ENCODE measurements around the gene MGAT5B.

Gene MGAT5B

GRCh38 chr17:76880268-76880667 is 12.1 kb downstream of the MGAT5B start:
- no peak for ATAC-seq

GRCh38 chr17:76880971-76881370 is 12.8 kb downstream of the MGAT5B start:
- no peak for ATAC-seq
- no peak for DNase-seq

More at GRCh38 chr17:76880268-76880667, 12.1 kb downstream of the MGAT5B start:
- no peak for DNase-seq

GRCh38 chr17:76881408-76881807 is 13.2 kb downstream of the MGAT5B start:
- DNase-seq (no peak), ATAC-seq (no peak)

GRCh38 chr17:76881966-76882365 is 13.8 kb downstream of the MGAT5B start:
- DNase-seq = no peak
- no peak for ATAC-seq

GRCh38 chr17:76883744-76884525 is 15.7 kb downstream of the MGAT5B start:
- DNase-seq (no peak), ATAC-seq (no peak)

GRCh38 chr17:76884995-76885893 is 17.0 kb downstream of the MGAT5B start:
- DNase-seq = no peak
- ATAC-seq = no peak

- ATAC-seq (no peak), DNase-seq (no peak)
Measured at GRCh38 chr17:76885894-76886290, 17.7 kb downstream of the MGAT5B start.

- ATAC-seq (no peak), DNase-seq (no peak)
Measured at GRCh38 chr17:76886395-76886794, 18.2 kb downstream of the MGAT5B start.

- no peak for DNase-seq
- ATAC-seq = no peak
Measured at GRCh38 chr17:76887802-76888201, 19.6 kb downstream of the MGAT5B start.

GRCh38 chr17:76888661-76889060 is 20.5 kb downstream of the MGAT5B start:
- DNase-seq (no peak), ATAC-seq (no peak)

GRCh38 chr17:76889323-76889722 is 21.1 kb downstream of the MGAT5B start:
- ATAC-seq (no peak), DNase-seq (no peak)

- ATAC-seq = no peak
- DNase-seq = no peak
Measured at GRCh38 chr17:76892329-76892728, 24.1 kb downstream of the MGAT5B start.

GRCh38 chr17:76893623-76894334 is 25.6 kb downstream of the MGAT5B start:
- DNase-seq (no peak), ATAC-seq (no peak)

- ATAC-seq (no peak), DNase-seq (no peak)
Measured at GRCh38 chr17:76894842-76895241, 26.6 kb downstream of the MGAT5B start.

GRCh38 chr17:76897023-76897422 is 28.8 kb downstream of the MGAT5B start:
- no peak for DNase-seq
- no peak for ATAC-seq

- DNase-seq (no peak), ATAC-seq (no peak)
Measured at GRCh38 chr17:76899414-76899813, 31.2 kb downstream of the MGAT5B start.

GRCh38 chr17:76900723-76901122 is 32.5 kb downstream of the MGAT5B start:
- ATAC-seq (no peak), DNase-seq (no peak)

GRCh38 chr17:76901542-76902197 is 33.5 kb downstream of the MGAT5B start:
- no peak for ATAC-seq

GRCh38 chr17:76902476-76902875 is 34.3 kb downstream of the MGAT5B start:
- no peak for DNase-seq
- ATAC-seq = no peak

More at GRCh38 chr17:76901542-76902197, 33.5 kb downstream of the MGAT5B start:
- no peak for DNase-seq

GRCh38 chr17:76903631-76904030 is 35.4 kb downstream of the MGAT5B start:
- ATAC-seq (no peak), DNase-seq (no peak)

GRCh38 chr17:76904116-76904515 is 35.9 kb downstream of the MGAT5B start:
- ATAC-seq (no peak), DNase-seq (no peak)

GRCh38 chr17:76905036-76905435 is 36.8 kb downstream of the MGAT5B start:
- no peak for ATAC-seq
- no peak for DNase-seq

All from stimulated activated naive CD8-positive, alpha-beta T cell treated with anti-CD3 and anti-CD28 coated beads, Interleukin-15, Interleukin-2, amounts not matched to agents 100 U/mL and 50 U/mL, for 24 hours (primary cell).